ENCODE results near the gene DYNLL2. TPM values are rescaled to one million over a fixed set of nuclear protein-coding genes. Genes with fewer than 3 reads are reported as not detected.
A peak's percentile ranks its signal among the peaks of the same experiment; 100 is the strongest.

DYNLL2 gene
- total RNA-seq, 1 experiment from 2014 or later: 38.7 TPM

DNA sequence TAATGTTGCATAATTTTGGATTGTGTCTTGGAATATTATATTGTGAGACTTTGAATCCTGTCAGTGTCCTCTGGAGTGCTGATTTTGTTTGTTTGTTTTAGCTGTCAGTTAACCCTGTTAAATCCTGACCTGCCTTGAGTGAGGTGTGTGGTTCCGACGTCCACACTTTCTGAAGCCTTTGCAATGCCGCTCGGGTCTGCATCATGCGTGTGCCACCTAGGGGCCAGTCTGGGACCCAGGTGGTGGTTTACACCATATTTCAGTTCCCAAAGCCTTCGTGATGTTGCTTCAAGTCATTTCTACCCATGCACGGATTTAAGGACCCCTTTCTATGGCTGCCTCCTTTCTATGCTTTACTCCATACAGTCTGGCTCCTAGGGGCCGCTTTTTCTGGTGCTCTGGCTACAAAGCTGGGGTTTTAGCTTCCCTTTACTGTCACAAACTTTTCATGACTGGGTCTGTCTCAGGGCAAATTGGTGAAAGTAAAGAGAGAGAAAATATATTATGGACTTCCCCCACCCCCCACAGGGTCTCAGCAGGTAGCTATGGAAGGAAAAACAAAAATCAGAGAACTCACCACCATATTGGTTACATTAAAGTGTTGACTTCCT is 53.6 kb downstream of the DYNLL2 start:
- Histone ChIP-seq H3K79me1 (ENCODE audit: insufficient read depth, low read depth, low read length, poor library complexity, severe bottlenecking) (no peaks in the 10 kb centered on the region), H2BK120ac (ENCODE audit: low read depth, low read length, poor library complexity, severe bottlenecking) (no peak overlapping the region), H4K20me1 (ENCODE audit: control insufficient read depth, insufficient read depth, insufficient read length) (no peaks in the 10 kb centered on the region), H3K4me2 (ENCODE audit: insufficient read depth, insufficient read length, low read length) (no peak overlapping the region), H3K18ac (ENCODE audit: insufficient read length, low read depth, low read length) (no peak overlapping the region), H3K14ac (ENCODE audit: insufficient read depth, low read length) (no peak overlapping the region), H3K56ac (ENCODE audit: insufficient read length, low read depth, low read length) (no peak overlapping the region), H3K27me3 (ENCODE audit: insufficient read depth, low read length) (0 out of 2 replicates have a peak, but pooled peaks cover 3% of the 10 kb centered on the region), H3K4me1 (ENCODE audit: insufficient read depth, low read length) (no peaks in the 10 kb centered on the region), H2BK15ac (ENCODE audit: low read depth, low read length) (no peak overlapping the region), H3K9ac (ENCODE audit: extremely low read depth, insufficient read length, low read length) (no peak overlapping the region), H3K23ac (ENCODE audit: insufficient read length, low read depth, low read length) (no peak overlapping the region), H3K79me2 (ENCODE audit: insufficient read depth, low read length) (no peaks in the 10 kb centered on the region), H3K4ac (ENCODE audit: low read depth, low read length) (no peak overlapping the region), H3K23me2 (ENCODE audit: insufficient read length, low read depth, low read length, poor library complexity, severe bottlenecking) (no peaks in the 10 kb centered on the region), H2BK5ac (ENCODE audit: insufficient read length, low read length) (no peak overlapping the region), H3K9me3 (ENCODE audit: control insufficient read depth, low read depth, low read length) (no peaks in the 10 kb centered on the region), H2AK5ac (ENCODE audit: insufficient read length, low read length) (no peak overlapping the region), H4K91ac (ENCODE audit: insufficient read length, low read depth, low read length) (no peak overlapping the region), H3T11ph (ENCODE audit: low read length) (no peak overlapping the region), H4K5ac (ENCODE audit: insufficient read length, low read depth, low read length) (no peak overlapping the region), H4K8ac (replicated peaks; ENCODE audit: insufficient read length, low read depth, low read length) (no peak overlapping the region), H2BK12ac (ENCODE audit: insufficient read length, low read depth, low read length) (no peak overlapping the region), H2AFZ (ENCODE audit: low read length) (no peak overlapping the region), H3K27ac (ENCODE audit: insufficient read length, low read depth, low read length) (no peak overlapping the region), H2BK20ac (ENCODE audit: low read depth, low read length, poor library complexity, severe bottlenecking) (no peak overlapping the region)
- no CpG with 5 or more reads among the region's 8 CpGs for WGBS (ENCODE audit: extremely low coverage, insufficient read length, low lambda C conversion rate)
- TF ChIP-seq, protein P1, sequence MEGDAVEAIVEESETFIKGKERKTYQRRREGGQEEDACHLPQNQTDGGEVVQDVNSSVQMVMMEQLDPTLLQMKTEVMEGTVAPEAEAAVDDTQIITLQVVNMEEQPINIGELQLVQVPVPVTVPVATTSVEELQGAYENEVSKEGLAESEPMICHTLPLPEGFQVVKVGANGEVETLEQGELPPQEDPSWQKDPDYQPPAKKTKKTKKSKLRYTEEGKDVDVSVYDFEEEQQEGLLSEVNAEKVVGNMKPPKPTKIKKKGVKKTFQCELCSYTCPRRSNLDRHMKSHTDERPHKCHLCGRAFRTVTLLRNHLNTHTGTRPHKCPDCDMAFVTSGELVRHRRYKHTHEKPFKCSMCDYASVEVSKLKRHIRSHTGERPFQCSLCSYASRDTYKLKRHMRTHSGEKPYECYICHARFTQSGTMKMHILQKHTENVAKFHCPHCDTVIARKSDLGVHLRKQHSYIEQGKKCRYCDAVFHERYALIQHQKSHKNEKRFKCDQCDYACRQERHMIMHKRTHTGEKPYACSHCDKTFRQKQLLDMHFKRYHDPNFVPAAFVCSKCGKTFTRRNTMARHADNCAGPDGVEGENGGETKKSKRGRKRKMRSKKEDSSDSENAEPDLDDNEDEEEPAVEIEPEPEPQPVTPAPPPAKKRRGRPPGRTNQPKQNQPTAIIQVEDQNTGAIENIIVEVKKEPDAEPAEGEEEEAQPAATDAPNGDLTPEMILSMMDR (conservative IDR thresholded peaks at IDR 0.05): peak; percentile 66
- Mint-ChIP-seq H3K36me3 (ENCODE audit: insufficient read depth in 1 of 3, low read depth in 3 of 3) (peaks cover 0 to 5% (median 0%) of the 10 kb centered on the region in 3 experiments; a peak in 2 of 7 replicates), H3K27me3 (ENCODE audit: low read depth) (peaks cover 64% of the 10 kb centered on the region), H3K4me3 (no peak overlapping the region), H3K4me1 (0 out of 4 replicates have a peak, but pooled peaks cover 0 to 5% of the 10 kb centered on the region in 2 experiments), H3K9me3 (peaks cover 4% of the 10 kb centered on the region in 2 experiments), H3K27ac (no peak overlapping the region)
- peak; percentile 60 for DNase-seq

Data from H9 (cell line).